Uterus (tissue), 2 donors: ENCODE results near the gene RSPH10B2.
"Not testable (repeated sequence)": the region's sequence is repeated elsewhere in the genome, so short reads cannot be mapped to it uniquely, and the experiment has no call there.

Experiments
- POLR2A ChIP-seq, 2 donors: fragments of 450-650 bp; IDR thresholded peaks; one replicate each; pipeline ENCODE4 v1.6.1; 2016; ENCODE audit warnings: antibody characterized with exemption in 2 of 2, mild to moderate bottlenecking in 1 of 2, moderate library complexity in 1 of 2
- TF ChIP-seq, protein P1 (sequence below), 4 experiments: fragments of 200-600 bp in 2 of 4; fragments of 450-650 bp in 2 of 4; sonication (generic) in 2 of 4; IDR thresholded peaks; one replicate each; pipeline ENCODE4 v1.5.1; 2016 to 2019; ENCODE audit warnings: antibody characterized with exemption in 4 of 4, mild to moderate bottlenecking in 2 of 4, moderate library complexity in 1 of 4

DNA sequence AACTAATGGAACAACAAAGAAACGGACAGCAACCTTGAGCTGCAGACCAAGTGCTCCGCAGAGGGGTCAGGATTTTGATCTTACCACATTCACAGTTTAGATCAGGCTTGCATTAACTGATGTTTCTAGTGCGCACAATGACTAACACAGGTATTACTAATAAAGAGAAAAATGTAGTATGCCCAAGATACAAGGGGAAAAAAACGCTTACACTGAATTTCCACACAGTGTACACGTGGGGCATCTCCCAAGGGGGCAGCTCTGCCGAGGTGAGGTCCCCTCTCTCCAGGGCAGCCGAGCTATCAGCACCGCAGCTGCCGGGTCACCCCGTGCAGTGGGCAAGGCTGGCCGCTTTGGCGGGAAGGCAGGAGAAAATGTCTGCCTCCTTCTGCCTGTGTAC lies 46.0 kb downstream of the RSPH10B2 start:
- TF ChIP-seq, protein P1, sequence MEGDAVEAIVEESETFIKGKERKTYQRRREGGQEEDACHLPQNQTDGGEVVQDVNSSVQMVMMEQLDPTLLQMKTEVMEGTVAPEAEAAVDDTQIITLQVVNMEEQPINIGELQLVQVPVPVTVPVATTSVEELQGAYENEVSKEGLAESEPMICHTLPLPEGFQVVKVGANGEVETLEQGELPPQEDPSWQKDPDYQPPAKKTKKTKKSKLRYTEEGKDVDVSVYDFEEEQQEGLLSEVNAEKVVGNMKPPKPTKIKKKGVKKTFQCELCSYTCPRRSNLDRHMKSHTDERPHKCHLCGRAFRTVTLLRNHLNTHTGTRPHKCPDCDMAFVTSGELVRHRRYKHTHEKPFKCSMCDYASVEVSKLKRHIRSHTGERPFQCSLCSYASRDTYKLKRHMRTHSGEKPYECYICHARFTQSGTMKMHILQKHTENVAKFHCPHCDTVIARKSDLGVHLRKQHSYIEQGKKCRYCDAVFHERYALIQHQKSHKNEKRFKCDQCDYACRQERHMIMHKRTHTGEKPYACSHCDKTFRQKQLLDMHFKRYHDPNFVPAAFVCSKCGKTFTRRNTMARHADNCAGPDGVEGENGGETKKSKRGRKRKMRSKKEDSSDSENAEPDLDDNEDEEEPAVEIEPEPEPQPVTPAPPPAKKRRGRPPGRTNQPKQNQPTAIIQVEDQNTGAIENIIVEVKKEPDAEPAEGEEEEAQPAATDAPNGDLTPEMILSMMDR (IDR thresholded peaks at IDR 0.05), result not testable (repeated sequence)
- TF ChIP-seq POLR2A (IDR thresholded peaks at IDR 0.05), result not testable (repeated sequence)
